Endothelial cell (in vitro differentiated cells): Measurements from ENCODE around the gene CPA3. TPM values are rescaled to one million over a fixed set of nuclear protein-coding genes. Genes with fewer than 3 reads are reported as not detected.

Experiments used
- DNase-seq: peaks from one replicate; pipeline ENCODE4 v3.0.0; 2021; ENCODE audit warnings: low spot score
- H3K27ac Mint-ChIP-seq: one replicate; pipeline ENCODE4 v1.8.0; 2021; ENCODE audit warnings: mixed read lengths, inconsistent platforms; ENCODE audit not compliant: unreplicated experiment
- H3K27me3 Mint-ChIP-seq: one replicate; pipeline ENCODE4 v1.8.0; 2021; ENCODE audit warnings: mild to moderate bottlenecking, moderate library complexity, mixed read lengths, inconsistent platforms; ENCODE audit not compliant: unreplicated experiment
- H3K36me3 Mint-ChIP-seq: one replicate; pipeline ENCODE4 v1.8.0; 2021; ENCODE audit warnings: mild to moderate bottlenecking, low read depth, mixed read lengths, inconsistent platforms; ENCODE audit not compliant: unreplicated experiment
- H3K4me1 Mint-ChIP-seq: one replicate; pipeline ENCODE4 v1.8.0; 2021; ENCODE audit warnings: mild to moderate bottlenecking, mixed read lengths, inconsistent platforms; ENCODE audit not compliant: unreplicated experiment
- H3K4me3 Mint-ChIP-seq: one replicate; pipeline ENCODE4 v1.8.0; 2021; ENCODE audit warnings: mild to moderate bottlenecking, mixed read lengths, inconsistent platforms; ENCODE audit not compliant: unreplicated experiment
- H3K9me3 Mint-ChIP-seq: one replicate; pipeline ENCODE4 v1.8.0; 2021; ENCODE audit warnings: mixed read lengths, inconsistent platforms; ENCODE audit not compliant: unreplicated experiment
- total RNA-seq: library from RNA; stranded (reverse); fragmentation: NEBNext Ultra II Directional; extraction: Animal tissue kit (Norgen Biotek cat#: 25700); gene quantifications from one replicate; pipeline ENCODE4 v1.2.1, GENCODE V29; 2021; ENCODE audit not compliant: unreplicated experiment
- TF ChIP-seq, protein P1 (sequence below): fragments of 200-600 bp; sonication (generic); IDR thresholded peaks from one replicate; pipeline ENCODE4 v1.5.0; 2021; ENCODE audit warnings: antibody characterized with exemption; ENCODE audit not compliant: unreplicated experiment

CPA3 gene
- total RNA-seq, 1 donor from 2014 or later = not detected

DNA sequence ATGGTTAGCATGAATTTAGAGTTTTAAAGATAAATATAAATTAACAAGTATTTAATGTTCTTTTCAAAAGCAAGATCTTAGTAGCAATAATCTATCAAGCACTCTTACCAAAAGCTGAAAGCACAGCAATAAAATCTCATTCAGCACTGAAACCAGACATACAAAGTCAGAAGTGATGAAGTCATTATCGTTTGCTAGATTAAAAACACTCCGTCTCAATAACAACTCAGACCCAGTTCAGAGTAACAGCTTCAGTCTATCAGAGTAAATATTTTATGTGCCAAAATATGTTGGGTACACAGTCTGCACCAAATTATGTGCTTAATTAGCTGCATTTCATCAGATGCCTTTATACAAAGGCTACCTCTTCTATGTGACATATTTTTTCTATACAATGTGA lies 41.6 kb downstream of the CPA3 start:
- Mint-ChIP-seq H3K4me1 (no peaks in the 10 kb centered on the region), H3K36me3 (no peaks in the 10 kb centered on the region), H3K9me3 (no peaks in the 10 kb centered on the region), H3K4me3 (no peak overlapping the region), H3K27ac (no peak overlapping the region), H3K27me3 (no peaks in the 10 kb centered on the region)
- no peak for DNase-seq
- TF ChIP-seq, protein P1, sequence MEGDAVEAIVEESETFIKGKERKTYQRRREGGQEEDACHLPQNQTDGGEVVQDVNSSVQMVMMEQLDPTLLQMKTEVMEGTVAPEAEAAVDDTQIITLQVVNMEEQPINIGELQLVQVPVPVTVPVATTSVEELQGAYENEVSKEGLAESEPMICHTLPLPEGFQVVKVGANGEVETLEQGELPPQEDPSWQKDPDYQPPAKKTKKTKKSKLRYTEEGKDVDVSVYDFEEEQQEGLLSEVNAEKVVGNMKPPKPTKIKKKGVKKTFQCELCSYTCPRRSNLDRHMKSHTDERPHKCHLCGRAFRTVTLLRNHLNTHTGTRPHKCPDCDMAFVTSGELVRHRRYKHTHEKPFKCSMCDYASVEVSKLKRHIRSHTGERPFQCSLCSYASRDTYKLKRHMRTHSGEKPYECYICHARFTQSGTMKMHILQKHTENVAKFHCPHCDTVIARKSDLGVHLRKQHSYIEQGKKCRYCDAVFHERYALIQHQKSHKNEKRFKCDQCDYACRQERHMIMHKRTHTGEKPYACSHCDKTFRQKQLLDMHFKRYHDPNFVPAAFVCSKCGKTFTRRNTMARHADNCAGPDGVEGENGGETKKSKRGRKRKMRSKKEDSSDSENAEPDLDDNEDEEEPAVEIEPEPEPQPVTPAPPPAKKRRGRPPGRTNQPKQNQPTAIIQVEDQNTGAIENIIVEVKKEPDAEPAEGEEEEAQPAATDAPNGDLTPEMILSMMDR = no peak

DNA sequence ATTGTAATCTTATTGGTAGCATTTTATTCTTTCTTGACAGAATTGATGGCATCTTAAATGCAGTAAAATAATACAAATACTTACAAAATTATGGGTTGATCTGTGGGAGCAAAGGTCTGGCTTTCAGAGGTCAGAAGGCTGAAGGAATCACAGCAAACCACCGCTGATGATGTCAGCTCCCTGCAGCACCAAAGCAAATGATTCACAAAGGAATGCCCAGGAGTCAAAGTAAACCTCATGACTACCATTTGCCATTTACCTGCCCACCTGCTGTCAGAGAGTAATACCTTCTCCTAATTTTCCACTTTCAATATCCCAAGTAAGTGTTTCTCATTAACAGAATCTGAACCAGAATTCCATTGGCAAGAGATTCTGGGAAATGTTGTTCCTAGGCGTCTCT lies 46.1 kb downstream of the CPA3 start:
- TF ChIP-seq, protein P1 = no peak
- H3K4me1 Mint-ChIP-seq = no peaks in the 10 kb centered on the region
- DNase-seq = no peak
- no peaks in the 10 kb centered on the region for H3K36me3 Mint-ChIP-seq
- H3K27ac Mint-ChIP-seq = no peak overlapping the region
- no peaks in the 10 kb centered on the region for H3K9me3 Mint-ChIP-seq
- no peaks in the 10 kb centered on the region for H3K27me3 Mint-ChIP-seq
- H3K4me3 Mint-ChIP-seq = no peak overlapping the region

DNA sequence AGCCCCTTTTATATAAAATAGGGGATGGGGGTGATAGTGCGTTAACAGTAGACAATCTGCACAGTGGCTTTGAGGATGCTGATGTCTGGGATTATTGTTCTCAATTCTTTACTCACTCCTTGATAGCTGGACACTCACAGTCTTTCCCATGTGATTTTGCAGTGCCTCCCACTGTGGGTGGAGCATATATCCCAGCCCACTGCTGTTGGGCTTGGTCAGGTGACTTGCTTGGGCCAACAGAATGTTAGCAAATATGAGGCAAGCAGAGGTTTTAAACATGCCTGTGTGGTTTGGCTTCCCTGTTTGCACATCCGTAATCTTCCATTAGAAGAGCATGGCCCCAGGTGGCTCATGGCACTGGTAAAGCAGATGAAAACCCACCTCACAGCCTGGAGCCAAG lies 46.5 kb downstream of the CPA3 start:
- TF ChIP-seq, protein P1 = no peak
- Mint-ChIP-seq H3K4me3 (no peak overlapping the region), H3K27ac (no peak overlapping the region), H3K4me1 (no peaks in the 10 kb centered on the region), H3K36me3 (no peaks in the 10 kb centered on the region), H3K27me3 (no peaks in the 10 kb centered on the region), H3K9me3 (no peaks in the 10 kb centered on the region)
- DNase-seq = no peak

DNA sequence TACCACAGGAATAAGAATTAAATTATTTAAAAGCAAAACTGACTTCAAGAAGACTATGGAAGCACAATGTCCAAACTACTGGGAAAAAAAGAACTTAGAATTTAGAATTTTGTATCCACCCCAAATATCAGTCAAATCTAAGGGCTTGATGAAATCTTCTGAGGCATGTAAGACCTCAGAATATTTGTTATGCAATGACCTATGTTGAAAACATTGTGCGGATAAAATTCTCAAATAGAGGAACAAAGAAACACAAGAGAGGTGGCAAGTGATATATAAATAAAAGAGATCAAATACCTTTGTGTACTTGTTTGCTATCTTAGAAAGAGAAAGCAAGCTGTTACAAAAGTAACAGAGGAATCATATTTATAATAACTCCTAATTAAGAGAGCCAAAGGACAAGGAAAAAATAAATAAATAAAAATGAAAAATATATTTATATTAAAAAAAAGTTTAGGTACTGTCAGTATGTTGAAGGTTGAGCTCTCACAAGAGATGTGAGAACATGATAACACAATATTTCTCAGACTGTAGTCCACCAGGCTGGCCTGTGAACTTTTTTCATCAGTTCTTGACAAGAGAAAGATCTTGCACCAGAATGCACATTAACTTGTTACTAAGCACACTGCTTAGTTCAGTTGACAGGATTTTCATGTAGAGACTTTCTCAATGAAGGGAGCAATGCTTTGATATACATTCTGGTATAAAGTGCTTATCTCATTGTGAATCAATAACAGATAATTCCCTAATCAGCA lies 50.0 kb downstream of the CPA3 start:
- H3K4me1 Mint-ChIP-seq = no peaks in the 10 kb centered on the region
- no peak for DNase-seq
- H3K36me3 Mint-ChIP-seq = no peaks in the 10 kb centered on the region
- no peaks in the 10 kb centered on the region for H3K27me3 Mint-ChIP-seq
- TF ChIP-seq, protein P1 = no peak
- H3K27ac Mint-ChIP-seq = no peak overlapping the region
- H3K4me3 Mint-ChIP-seq = no peak overlapping the region
- H3K9me3 Mint-ChIP-seq = no peaks in the 10 kb centered on the region

DNA sequence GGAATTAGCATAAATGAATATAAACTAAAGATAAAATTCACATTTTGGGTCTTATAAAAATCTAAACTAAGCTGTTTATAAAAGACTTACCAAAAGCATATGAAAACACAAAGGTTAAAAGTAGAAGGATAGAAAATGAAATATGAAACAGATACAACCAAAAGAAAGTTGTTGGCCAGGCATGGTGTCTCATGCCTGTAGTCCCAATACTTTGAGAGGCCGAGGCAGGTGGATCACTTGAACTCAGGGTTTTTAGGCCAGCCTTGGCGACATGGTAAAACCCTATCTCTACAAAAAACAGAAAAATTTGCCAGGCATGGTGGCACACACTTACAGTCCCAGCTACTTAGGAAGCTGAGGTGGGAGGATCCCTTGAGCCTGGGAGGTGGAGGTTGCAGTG lies 51.0 kb downstream of the CPA3 start:
- no peaks in the 10 kb centered on the region for H3K27me3 Mint-ChIP-seq
- no peaks in the 10 kb centered on the region for H3K9me3 Mint-ChIP-seq
- H3K4me3 Mint-ChIP-seq = no peak overlapping the region
- no peaks in the 10 kb centered on the region for H3K36me3 Mint-ChIP-seq
- H3K27ac Mint-ChIP-seq = no peak overlapping the region
- TF ChIP-seq, protein P1 = no peak
- no peak for DNase-seq
- no peaks in the 10 kb centered on the region for H3K4me1 Mint-ChIP-seq
